Activated CD4-positive, alpha-beta T cell treated with anti-CD3 and anti-CD28 coated beads for 1 hour (primary cell): ENCODE results near the gene LCA5.
A peak's percentile ranks its signal among the peaks of the same experiment; 100 is the strongest.
"Not testable (repeated sequence)": the region's sequence is repeated elsewhere in the genome, so short reads cannot be mapped to it uniquely, and the experiment has no call there.

Experiments
- DNase-seq: peaks from one replicate; pipeline ENCODE4 v3.0.0-alpha.2; 2020

The LCA5 gene

DNA sequence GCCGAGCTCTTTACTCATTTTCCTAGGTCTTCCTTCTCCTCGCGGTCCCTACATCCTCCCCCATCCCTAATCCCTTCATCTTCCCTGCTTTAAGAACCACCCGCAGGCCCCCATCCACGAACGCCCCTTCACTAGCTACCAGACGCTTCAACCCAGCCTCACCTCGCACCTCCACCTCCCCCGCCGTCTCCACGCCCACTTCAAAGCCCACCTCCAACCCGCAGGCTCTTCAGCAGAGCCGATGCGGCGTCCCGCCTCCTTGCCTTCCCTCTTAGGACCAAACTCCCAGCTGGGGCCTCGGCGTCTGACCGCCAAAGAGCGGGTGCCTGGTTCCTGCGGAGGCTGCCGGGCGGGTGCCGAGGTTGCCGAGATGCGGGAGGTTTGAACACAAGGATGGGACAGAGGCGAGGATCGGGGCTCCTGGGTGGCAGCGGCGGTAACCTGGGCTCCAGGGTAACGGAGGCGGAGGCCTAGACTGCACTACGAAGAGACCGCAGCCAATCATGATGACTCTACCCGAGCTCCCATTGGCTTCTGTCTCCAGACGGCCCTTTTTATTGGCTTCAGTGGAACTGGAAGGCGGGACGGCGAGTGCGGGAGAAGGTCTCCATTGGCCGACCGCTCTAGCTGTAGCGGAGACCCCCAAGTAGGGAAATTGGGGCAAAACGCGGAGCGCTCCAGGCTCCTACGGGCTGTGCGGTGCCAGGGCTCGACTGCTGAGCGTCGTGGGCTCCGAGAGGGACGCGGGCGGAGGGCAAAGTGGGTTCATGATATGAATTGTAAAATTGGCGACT is at the start of gene LCA5:
Gene LCA5 (minus strand): TSS at position 477 of the 794 bp plus-strand sequence. CDS start 18,536 bp downstream, outside the sequence.
- peak; percentile 69 for DNase-seq

DNA sequence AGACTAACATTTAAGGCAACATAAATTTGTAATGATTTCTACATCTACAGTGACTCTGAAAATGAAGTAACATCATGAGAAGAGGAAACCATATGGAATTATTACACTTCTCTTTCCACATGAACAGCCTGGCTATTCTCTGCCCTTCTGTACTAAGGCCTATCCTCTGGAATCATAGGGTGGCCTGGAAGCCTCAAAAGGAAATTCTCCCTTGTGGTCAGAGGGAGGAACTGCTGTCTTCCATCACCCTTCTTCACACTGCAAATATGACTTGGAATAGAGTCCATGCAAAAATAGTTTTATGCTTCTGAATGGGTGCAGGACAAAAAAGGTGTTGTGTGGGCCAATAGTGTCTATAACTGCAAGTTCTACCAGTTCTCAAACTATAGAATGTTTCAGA is 49.3 kb upstream of the LCA5 start:
- DNase-seq, result no peak

DNA sequence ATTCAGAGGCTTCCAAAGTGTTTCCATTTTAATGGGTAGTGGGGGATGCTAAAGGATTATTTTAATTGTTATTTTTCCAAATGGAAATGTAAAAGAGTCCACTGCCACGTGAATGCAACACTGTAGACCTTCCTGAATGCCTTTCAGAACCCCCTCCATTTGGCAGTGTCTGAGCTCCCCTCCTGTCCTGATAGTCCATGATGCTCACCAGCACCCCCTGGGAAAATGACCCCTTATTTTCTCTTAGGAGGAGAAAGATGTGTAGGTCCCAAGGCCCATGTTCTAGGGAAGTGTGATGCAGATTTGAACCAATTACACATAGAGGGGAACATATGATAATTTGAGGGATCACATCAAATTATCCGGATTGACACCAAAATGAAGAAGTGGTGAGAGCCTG is 47.1 kb upstream of the LCA5 start:
- DNase-seq, result no peak

DNA sequence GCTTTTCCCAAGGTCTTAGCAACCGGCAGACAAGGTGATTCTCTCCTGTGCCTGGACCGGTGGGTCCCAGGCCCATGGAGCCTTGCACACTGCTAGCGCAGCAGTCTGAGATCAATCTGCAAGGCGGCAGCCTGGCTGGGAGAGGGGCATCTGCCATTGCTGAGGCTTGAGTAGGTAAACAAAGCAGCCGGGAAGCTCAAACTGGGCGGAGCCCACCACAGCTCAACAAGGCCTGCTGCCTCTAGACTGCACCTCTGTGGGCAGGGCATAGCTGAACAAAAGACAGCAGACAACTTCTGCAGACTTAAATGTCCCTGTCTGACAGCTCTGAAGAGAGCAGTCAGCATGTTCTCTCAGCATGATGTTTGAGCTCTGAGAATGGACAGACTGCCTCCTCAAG is 40.7 kb upstream of the LCA5 start:
- DNase-seq, result not testable (repeated sequence)

DNA sequence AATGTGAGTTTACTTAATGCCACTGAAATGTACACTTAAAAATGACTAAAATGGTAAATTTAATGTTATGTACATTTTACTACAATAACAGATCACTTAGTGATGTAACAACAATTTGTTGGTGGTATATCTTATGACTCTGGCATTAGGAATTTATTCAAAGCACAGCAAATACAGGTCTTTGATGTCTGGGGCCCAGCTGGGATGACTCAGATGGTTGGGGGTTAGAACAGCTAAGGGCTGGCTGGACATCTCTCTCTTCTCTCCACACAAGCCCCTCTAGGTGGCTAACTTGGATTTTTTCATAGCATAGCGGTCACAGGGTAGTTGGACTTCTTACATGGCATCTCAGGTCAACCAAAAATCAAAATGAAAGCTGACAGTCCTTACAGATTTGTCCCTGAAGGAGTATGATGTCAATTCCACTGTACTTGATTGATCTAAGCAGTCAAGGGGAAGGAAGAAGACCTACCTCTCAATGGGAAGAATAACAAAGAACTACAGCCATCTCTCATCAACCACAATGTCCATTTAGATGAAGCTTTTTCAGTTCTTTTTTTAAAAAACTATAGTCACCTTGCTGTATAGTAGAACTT is 37.5 kb upstream of the LCA5 start:
- no peak for DNase-seq

DNA sequence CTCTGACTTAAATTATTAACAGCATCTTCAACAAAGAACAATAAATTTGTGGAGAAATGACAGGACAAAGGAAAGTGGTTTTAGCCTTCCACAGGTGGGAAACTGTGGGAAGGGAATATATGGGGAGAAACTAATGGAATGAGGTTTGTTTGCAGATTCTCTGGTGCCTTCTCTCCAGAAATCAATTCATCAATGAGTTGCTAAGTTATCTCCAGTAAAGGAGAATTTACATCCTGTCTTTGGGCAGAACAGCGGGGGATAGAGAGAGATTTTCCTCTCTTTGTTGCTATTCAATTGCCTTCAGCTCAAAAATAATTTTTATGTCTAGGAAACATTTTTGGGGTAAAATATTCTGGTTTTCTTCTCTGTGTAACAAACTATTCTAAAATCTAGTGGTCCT is 36.9 kb upstream of the LCA5 start:
- DNase-seq, result no peak

DNA sequence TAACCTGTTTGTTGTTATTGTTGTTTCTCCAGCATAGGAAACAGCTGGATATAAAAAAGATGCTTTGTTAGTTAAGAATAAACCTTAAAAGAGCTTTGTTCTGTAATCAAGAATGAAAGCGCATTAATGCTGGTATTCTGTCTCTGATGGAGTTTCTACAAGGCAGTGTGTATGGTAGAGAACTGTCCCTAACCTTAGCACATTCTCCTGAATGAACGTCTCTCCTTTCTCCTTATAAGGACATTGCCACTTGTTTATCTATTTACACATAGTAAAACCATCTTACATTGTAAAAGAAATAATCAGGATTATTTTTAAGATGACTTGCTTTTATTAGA is 33.8 kb upstream of the LCA5 start:
- DNase-seq, result no peak

DNA sequence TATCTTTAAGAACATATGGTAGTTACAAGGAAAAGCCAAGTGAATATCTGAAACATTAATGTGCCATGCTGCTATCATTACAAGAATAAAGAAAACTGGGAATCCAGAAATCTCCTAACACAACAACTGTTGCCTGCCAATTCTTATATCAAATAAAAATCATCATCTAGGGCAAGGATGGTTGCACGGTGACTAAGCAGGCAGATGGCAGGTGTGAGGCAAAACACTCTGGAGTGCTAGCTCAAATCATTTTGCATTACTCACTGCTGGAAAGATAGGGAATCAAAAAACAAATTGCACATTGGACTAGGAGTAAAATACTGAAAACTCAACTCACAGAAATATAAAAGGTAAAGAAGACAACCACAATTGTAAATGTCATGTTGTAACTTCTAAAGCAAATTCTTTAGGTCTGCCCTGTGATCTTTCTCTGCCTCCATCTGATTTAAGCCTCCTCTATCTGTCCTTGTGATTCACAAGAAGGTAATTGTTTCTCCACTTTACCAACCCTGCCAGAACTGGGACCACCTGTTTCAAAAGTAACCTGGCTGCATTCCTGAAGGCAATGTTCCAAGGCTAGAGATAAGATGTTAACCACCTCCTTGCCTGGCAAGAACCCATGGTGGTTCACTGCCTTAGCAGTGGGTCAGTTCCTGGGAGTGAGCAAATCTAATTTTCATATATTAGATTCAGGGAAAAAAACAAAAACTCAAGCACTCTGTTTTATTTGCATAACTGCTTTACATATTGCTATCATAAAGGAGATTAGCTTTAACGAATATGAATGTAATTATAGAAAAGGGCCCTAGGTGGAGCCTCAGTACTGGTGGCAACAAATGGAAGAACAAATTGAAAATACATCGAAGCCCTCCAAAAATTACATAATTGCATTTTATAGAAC is 33.1 kb upstream of the LCA5 start:
- DNase-seq, result no peak

DNA sequence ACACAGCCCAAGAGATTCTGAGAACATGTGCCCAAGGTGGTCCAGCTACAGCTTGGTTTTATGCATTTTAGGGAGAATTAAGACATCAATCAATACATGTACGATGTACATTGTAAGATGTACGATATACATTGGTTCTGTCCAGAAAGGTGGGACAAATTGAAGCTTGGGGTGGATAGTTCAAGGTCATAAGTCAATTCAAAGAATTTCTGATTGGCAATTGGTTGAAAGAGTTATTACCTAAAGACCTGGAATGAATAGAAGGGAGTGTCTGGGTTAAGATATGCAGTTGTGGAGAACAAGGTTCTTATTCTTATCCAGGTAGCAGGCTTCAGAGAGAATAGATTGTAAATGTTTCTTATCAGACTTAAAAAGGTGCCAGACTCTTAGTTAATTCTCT is 31.8 kb upstream of the LCA5 start:
- no peak for DNase-seq

DNA sequence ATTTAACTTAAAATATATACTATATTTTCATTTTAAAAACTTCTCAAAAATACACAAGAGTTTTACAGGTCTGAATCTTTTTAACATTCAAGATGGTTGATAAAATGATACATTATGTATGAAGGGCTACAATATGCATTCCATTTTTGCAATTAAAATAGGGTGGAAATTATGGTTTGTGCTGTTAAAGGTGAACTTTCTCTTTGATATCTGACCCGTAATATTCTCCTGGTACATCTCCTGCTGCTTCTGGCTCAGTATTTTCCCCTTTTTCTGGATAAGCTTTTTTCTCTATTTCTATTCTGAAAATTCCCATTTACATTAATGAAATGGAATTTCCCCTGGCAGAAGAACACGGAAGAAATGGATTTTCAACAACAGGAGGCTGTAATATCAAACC is 27.4 kb upstream of the LCA5 start:
- DNase-seq, result no peak

DNA sequence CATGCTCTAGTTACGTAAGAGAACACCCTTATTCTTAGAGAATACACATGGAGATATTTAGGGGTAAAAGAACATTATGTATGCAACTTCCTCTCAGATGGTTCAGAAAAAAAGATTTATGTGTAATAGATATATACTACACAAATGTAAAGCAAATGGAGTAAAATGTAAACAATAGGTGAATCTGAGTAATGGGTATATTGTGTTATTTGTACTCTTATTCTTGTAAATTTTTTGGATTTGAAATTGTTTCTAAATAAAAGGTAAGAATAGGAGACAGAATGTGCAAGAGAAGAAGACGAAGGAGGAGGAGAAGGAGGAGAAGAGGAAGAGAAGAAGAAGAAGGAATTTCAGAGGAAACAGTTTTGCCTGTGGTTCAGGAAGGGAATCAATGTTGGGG is 22.5 kb upstream of the LCA5 start:
- no peak for DNase-seq

DNA sequence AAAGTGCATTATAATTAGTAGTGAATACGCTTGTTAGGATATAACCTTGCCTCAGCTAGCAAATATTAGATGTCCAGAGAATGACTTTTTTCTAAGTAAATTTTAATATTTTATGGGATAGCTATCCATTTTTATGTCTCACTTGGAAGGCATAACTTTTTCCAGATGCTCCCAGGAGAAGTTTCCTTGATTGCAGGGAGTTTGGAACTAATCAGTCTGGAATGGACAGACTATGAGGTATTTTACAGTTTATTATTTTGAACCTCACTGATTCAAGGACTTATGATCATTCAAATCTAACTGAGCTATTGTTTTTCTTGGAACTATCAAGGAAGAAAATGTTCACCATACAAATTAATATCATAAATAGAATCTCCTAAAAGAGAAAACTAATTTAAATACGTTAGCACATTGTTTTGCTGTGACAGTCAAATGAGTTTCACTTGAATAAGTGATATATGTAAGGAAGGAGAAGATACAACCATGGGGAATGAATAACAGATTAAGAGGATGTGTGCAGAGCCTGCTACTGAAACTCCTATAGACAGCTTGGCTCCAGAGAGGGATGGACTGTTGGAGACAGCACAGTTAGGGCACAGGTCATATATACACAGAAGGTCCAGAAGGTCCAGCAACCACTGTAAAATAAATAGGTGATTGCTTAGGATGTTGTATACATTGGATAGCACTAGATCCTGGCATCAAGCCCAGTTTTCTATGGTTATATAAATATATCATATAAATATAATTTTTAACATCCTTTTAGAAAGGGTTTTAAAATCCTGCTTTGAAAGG is 20.6 kb upstream of the LCA5 start:
- DNase-seq, result no peak

DNA sequence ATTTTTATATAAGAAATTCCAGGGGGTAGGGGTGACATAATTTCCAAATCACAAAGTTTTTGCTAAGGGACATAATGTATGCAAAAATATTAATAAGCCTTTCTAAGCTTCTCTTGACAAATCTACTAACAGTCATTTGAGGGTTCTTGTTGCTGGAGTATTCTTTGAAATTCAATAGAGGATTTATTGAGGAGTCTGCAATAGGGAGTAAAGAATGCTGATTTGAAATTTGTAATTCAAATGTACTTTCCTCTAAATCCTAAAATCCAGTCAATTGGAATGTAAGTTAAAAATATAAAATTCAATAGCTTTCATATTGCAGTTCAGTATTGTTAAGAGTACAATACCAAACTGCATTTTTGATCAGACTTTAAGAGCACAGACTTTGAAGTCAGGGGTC is 17.1 kb upstream of the LCA5 start:
- DNase-seq, result no peak

DNA sequence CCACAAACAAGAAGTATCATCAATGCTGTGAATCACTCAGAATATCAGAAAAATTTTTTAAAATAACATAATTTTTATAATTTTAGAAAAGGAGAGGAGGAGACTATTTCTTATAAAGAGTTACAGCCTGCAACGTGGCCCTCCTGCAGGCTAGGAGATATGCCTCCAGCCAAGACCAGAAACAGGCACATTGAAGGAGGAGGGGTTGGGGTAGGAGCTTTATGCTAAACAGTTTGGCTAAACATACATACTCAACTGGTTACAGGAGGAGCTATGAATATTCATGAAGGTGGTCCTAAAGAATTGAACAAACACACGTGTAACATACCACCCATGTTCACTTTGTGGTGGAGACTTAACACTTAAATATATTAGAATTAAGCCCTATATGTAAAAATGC is 14.2 kb upstream of the LCA5 start:
- DNase-seq, result no peak

DNA sequence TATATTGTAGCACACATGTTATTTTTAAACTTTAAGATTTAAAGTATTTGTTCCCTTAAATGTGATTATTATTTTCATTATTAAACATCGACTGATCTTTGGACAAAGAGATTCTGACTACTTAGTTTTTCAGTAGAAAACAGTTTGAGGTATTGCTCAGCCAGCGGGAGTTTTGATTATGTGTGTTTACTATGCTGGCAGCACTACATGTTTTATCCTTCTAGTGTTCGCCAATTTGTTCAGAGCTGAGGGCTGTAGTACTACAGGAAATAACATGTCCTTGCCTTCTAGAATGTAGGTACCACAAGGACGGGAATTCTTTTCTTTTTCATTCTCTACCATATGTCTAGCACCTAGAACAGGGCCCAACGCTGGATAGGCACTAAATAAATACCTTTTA is 11.1 kb upstream of the LCA5 start:
- no peak for DNase-seq

DNA sequence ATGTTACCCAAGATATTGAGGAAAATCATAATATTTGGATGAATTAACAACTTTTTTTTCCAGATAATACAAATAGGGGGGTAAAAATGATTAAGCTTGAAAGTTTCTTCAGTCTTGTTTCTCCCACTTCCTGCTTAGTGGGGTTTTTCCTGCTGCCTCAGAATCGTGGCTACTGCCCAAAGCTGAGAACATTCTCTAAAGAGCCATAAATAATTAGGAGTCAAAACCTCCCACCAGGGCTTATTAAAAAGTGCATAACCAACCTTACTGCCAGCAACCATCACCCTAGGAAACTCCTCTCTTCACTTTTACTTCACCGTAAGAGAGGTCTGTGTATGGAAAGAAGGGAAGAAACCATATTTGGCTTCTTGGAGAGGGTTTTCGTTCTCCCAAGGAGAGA is 9.0 kb upstream of the LCA5 start:
- DNase-seq, result no peak

DNA sequence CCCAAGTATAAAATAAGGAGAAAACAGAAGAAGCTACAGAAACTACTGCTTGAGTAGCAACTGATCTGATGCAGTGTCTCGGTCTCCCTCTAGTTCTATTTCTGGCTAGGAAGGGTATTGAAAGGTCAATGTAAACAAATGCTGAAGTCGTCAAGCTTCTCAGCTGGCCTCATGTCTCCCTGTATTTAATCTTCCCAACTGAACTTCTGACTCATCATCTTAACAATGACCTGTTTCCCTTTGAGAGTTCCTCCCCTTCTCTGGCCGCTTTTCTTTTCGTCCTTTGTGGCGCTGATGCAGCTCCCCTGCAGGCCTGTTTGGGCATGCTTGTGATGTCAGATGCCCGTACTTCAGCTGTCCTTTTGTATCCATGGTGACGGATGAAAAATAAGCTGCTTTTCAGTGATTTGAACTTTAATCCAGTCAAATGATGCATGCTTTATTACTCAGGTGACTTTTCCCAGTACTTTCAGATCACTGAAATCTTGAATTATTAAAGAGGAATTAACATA is 7.8 kb upstream of the LCA5 start:
- DNase-seq, result no peak

DNA sequence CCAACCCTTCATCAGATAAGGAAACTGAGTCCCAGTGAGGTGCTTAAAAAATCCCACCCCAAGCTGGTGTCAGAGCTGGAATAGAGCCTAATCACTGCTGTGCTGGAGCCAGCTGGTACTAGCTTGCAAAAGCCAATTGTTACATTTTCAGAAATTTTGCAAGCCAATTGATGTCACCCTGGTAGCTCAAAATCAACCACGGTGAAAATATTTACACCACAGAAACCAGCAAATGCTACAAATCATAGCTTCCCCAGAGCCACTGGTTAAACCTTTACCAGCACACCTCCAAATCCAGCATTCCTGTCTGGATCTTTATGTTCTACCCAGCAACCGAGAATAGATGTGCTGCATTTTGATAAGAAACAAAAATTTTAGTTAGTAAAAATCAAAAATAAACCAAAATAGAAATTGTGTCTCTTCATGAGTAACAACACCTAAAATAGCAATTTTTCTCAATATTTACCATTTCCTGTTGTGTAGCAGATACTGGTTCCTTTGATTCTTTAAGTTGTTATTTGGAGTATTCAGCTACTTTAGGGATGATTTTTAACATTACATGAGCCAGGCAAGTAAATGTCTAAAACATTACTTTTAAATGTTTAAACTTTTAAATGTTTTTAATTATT is 7.2 kb upstream of the LCA5 start:
- DNase-seq, result no peak

DNA sequence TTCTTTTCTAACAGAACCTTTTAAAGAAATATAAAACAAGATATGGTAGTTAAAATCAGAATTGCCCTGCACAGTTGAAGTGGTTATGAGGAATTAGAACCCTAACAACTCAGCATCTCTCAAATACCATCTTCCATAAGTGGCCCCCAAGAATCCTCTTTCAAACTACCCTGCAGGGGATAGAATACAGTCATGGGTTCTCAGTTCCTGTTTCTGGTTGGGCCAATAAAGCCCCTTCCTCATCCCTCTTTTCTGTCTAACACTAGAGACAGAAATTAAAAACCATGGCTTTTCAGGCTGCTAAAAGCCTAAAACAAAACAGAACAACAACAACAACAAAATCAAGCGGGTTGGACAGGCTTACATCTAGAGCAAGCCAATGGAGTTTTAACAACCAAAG is 6.7 kb upstream of the LCA5 start:
- DNase-seq, result no peak

DNA sequence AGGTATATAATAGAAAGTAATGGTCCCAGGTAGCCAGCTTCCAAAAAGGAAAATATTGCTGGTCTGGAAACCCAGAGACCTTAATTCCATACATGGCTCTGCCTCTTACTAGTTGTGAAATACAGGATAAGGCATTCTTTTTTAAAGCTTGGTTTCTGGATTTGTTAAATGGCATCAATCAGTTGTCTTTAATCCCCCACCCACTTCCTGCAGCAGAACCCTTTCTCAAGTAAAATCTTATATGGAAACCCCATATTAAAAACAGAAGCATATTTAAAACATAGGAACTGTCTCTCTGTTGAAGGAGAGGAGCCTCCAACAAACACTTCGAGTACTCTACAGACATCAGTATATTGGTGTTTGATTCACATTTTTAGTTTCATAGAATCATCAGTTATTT is 6.2 kb upstream of the LCA5 start:
- DNase-seq, result no peak

DNA sequence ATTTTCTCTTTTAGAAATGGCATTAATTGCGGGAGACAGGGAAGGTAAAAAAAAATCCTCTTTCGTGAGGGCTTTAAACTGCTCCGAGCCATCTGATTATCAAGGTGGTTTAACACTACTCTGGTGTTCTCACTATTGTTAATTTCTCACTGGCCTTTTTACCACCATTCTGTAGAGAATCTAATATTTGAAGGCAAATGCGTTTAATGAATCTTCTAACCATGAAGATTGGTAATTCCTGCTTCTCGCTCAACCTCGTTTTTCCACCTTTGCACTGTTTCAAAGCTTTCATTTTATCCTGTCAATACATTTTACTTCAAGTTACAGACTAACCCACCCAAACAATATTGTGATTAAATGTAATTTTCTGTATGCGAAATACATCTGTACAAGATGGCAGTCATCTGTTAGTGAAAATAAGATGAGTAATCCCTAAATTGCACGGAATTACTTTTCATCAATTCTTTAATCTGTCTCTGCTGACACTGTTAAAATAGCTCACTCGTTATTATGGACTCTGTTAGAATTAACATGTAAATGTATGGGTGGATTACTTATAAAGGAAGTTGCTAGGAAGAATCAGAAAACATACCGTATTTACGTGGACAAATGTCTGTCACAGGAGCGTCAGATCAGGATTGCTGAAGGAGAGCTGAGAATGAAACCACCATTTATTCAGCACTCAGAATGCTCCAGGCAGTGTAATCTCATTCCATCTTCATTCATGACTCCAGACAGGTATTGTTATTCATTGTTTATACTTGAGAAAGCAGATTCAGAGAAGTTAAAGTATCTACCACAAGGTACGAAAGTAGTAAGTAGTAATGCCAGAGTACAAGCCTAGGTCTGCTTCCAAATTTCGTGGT is 1.1 kb upstream of the LCA5 start:
- DNase-seq, result no peak

DNA sequence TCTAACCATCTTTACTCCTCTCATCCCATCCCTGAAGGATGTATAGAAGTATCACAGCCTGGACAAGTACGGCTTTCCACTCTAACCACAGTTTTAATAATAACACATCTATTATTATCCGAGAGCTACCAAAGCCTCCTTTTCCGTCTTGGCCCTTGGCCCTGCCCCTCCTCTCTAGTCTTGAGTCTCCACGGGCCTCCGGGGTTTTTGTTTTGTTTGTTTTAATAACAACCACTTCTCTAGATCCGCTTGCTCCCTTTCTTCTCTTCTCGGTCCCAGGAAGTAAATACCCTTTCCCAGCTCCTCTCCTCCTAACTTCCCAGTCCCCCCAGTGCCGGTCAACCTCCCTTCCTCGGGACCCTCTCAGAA is 661 bp downstream of the LCA5 start:
- DNase-seq, result no peak
